H9 (cell line): ENCODE measurements around the gene LTB4R2. TPM values are rescaled to one million over a fixed set of nuclear protein-coding genes. Genes with fewer than 3 reads are reported as not detected.

ENCODE experiments used
- DNase-seq: peaks from one replicate; pipeline ENCODE4 v3.0.0-alpha.2; 2017
- H2AFZ ChIP-seq: one replicate; pipeline ENCODE4 v1.6.1; 2013; ENCODE audit warnings: mild to moderate bottlenecking, low read length, control low read depth, moderate library complexity
- H2AK5ac ChIP-seq: 2 replicates; pipeline ENCODE4 v1.6.1; 2013; ENCODE audit warnings: low read length, control low read depth, mixed read lengths; ENCODE audit not compliant: insufficient read length
- H2BK120ac ChIP-seq: one replicate; pipeline ENCODE4 v1.6.1; 2013; ENCODE audit warnings: low read depth, mild to moderate bottlenecking, low read length, control low read depth, inconsistent platforms; ENCODE audit not compliant: poor library complexity, severe bottlenecking
- H2BK12ac ChIP-seq: 2 replicates; pipeline ENCODE4 v1.6.1; 2013; ENCODE audit warnings: low read length, control low read depth, mixed read lengths, low read depth; ENCODE audit not compliant: insufficient read length
- H2BK15ac ChIP-seq: 2 replicates; pipeline ENCODE4 v1.6.1; 2013; ENCODE audit warnings: low read depth, low read length, control low read depth
- H2BK20ac ChIP-seq: one replicate; pipeline ENCODE4 v1.6.1; 2013; ENCODE audit warnings: low read depth, mild to moderate bottlenecking, low read length, control low read depth, inconsistent platforms; ENCODE audit not compliant: poor library complexity, severe bottlenecking
- H2BK5ac ChIP-seq: 2 replicates; pipeline ENCODE4 v1.6.1; 2013; ENCODE audit warnings: low read length, control low read depth, mixed read lengths; ENCODE audit not compliant: insufficient read length
- H3K14ac ChIP-seq: 2 replicates; pipeline ENCODE4 v1.6.1; 2013; ENCODE audit warnings: low read length, control low read depth; ENCODE audit not compliant: insufficient read depth
- H3K18ac ChIP-seq: 2 replicates; pipeline ENCODE4 v1.6.1; 2013; ENCODE audit warnings: low read depth, mild to moderate bottlenecking, mixed read lengths, low read length, control low read depth; ENCODE audit not compliant: insufficient read length
- H3K23ac ChIP-seq: 2 replicates; pipeline ENCODE4 v1.6.1; 2013; ENCODE audit warnings: low read length, control low read depth, mixed read lengths, low read depth; ENCODE audit not compliant: insufficient read length
- H3K23me2 ChIP-seq: 2 replicates; pipeline ENCODE4 v1.6.1; 2013; ENCODE audit warnings: low read depth, mild to moderate bottlenecking, mixed read lengths, low read length, control low read depth; ENCODE audit not compliant: insufficient read length, poor library complexity, severe bottlenecking
- H3K27ac ChIP-seq: 2 replicates; pipeline ENCODE4 v1.5.1; 2013; ENCODE audit warnings: low read length, control low read depth, mixed read lengths, low read depth; ENCODE audit not compliant: insufficient read length
- H3K27me3 ChIP-seq: 2 replicates; pipeline ENCODE4 v1.6.1; 2013; ENCODE audit warnings: low read length, control low read depth, inconsistent platforms; ENCODE audit not compliant: insufficient read depth
- H3K4ac ChIP-seq: 2 replicates; pipeline ENCODE4 v1.6.1; 2013; ENCODE audit warnings: low read depth, mild to moderate bottlenecking, control low read depth, inconsistent platforms, low read length, moderate library complexity
- H3K4me1 ChIP-seq: 2 replicates; pipeline ENCODE4 v1.6.1; 2013; ENCODE audit warnings: low read length, control low read depth, inconsistent platforms; ENCODE audit not compliant: insufficient read depth
- H3K4me2 ChIP-seq: 2 replicates; pipeline ENCODE4 v1.6.1; 2013; ENCODE audit warnings: low read length, control low read depth, mixed read lengths; ENCODE audit not compliant: insufficient read length, insufficient read depth
- H3K56ac ChIP-seq: 2 replicates; pipeline ENCODE4 v1.6.1; 2013; ENCODE audit warnings: low read depth, mild to moderate bottlenecking, mixed read lengths, low read length, control low read depth; ENCODE audit not compliant: insufficient read length
- H3K79me1 ChIP-seq: 2 replicates; pipeline ENCODE4 v1.6.1; 2013; ENCODE audit warnings: low read depth, mild to moderate bottlenecking, moderate library complexity, low read length, control low read depth, inconsistent platforms; ENCODE audit not compliant: insufficient read depth, poor library complexity, severe bottlenecking
- H3K79me2 ChIP-seq: 2 replicates; pipeline ENCODE4 v1.6.1; 2013; ENCODE audit warnings: low read length, control low read depth, inconsistent platforms; ENCODE audit not compliant: insufficient read depth
- H3K9ac ChIP-seq: 2 replicates; pipeline ENCODE4 v1.6.1; 2013; ENCODE audit warnings: low read length, control low read depth, mixed read lengths; ENCODE audit not compliant: insufficient read length; ENCODE audit errors: extremely low read depth
- H3K9me3 ChIP-seq: one replicate; pipeline ENCODE4 v1.6.1; 2013; ENCODE audit warnings: low read depth, low read length, inconsistent platforms; ENCODE audit not compliant: control insufficient read depth
- H3T11ph ChIP-seq: one replicate; pipeline ENCODE4 v1.6.1; 2013; ENCODE audit warnings: mild to moderate bottlenecking, low read length, control low read depth, inconsistent platforms
- H4K20me1 ChIP-seq: one replicate; pipeline ENCODE4 v1.6.1; 2013; ENCODE audit not compliant: control insufficient read depth, insufficient read length, insufficient read depth
- H4K5ac ChIP-seq: 2 replicates; pipeline ENCODE4 v1.6.1; 2013; ENCODE audit warnings: low read depth, mild to moderate bottlenecking, mixed read lengths, low read length, control low read depth; ENCODE audit not compliant: insufficient read length
- H4K8ac ChIP-seq: replicated peaks from 2 replicates; pipeline ENCODE4 v1.6.1; 2013; ENCODE audit warnings: low read length, control low read depth, mixed read lengths, low read depth; ENCODE audit not compliant: insufficient read length
- H4K91ac ChIP-seq: 2 replicates; pipeline ENCODE4 v1.6.1; 2013; ENCODE audit warnings: low read depth, mild to moderate bottlenecking, moderate library complexity, mixed read lengths, low read length, control low read depth; ENCODE audit not compliant: insufficient read length
- H3K27ac Mint-ChIP-seq, 3 experiments: 2 replicates in 2 of 3; 3 replicates in 1 of 3; pipeline ENCODE4 v1.8.0; 2020 to 2021; ENCODE audit warnings: mixed read lengths in 3 of 3, mild to moderate bottlenecking in 1 of 3, moderate library complexity in 1 of 3
- H3K27me3 Mint-ChIP-seq: 2 replicates; pipeline ENCODE4 v1.8.0; 2021; ENCODE audit warnings: low read depth, mild to moderate bottlenecking, moderate library complexity, mixed read lengths
- H3K36me3 Mint-ChIP-seq, 3 experiments: 2 replicates in 2 of 3; 3 replicates in 1 of 3; pipeline ENCODE4 v1.8.0; 2020 to 2021; ENCODE audit warnings: low read depth in 3 of 3, mixed read lengths in 3 of 3; ENCODE audit not compliant: insufficient read depth in 1 of 3
- H3K4me1 Mint-ChIP-seq, 2 experiments: 2 replicates each; pipeline ENCODE4 v1.8.0; 2020; ENCODE audit warnings: mixed read lengths in 2 of 2
- H3K4me3 Mint-ChIP-seq, 2 experiments: 2 replicates in 1 of 2; 3 replicates in 1 of 2; pipeline ENCODE4 v1.8.0; 2020 to 2021; ENCODE audit warnings: mild to moderate bottlenecking in 2 of 2, mixed read lengths in 2 of 2, moderate library complexity in 1 of 2
- H3K9me3 Mint-ChIP-seq, 2 experiments: 2 replicates in 1 of 2; 3 replicates in 1 of 2; pipeline ENCODE4 v1.8.0; 2020; ENCODE audit warnings: mild to moderate bottlenecking in 2 of 2, mixed read lengths in 2 of 2, moderate library complexity in 1 of 2
- WGBS: extraction: QIAGEN DNeasy Blood & Tissue Kit; methylation state at CpG from one replicate; pipeline ENCODE4 v1.1.7; 2013; ENCODE audit warnings: missing lambda C conversion rate, low lambda C conversion rate, mixed read lengths; ENCODE audit not compliant: insufficient read length; ENCODE audit errors: extremely low coverage; 5-methylcytosine and 5-hydroxymethylcytosine counted together
- total RNA-seq: library from RNA; stranded (reverse); gene quantifications from 2 replicates; pipeline ENCODE4 v1.2.1, GENCODE V29; 2021
- TF ChIP-seq, protein P1 (sequence below): fragments of 200-600 bp; sonication (generic); conservative IDR thresholded peaks from 3 replicates; pipeline ENCODE4 v1.8.0; 2021; ENCODE audit warnings: antibody characterized with exemption, mild to moderate bottlenecking

Gene LTB4R2
- total RNA-seq, 1 experiment from 2014 or later: 13.4 TPM

DNA sequence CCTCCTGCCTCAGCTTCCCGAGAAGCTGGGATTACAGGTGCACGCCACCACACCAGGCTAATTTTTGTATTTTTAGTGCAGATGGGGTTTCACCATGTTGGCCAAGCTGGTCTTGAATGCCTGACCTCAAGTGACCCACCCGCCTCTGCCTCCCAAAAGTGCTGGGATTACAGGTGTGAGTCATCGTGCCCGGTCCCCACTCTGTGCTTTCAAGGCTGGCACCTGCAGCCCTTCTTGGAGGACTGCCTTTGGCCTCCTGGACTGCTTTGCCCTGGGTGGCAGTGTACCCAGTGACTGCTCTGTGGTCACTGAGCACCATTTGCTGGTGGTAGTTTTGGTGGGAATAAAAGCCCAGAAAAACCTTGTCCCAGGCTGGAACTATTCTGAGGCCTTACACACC lies 22.9 kb upstream of the LTB4R2 start:
- no peak overlapping the region for H2BK12ac ChIP-seq
- no peak overlapping the region for H2BK20ac ChIP-seq
- no peaks in the 10 kb centered on the region for H3K27me3 ChIP-seq
- H2AFZ ChIP-seq: no peak overlapping the region
- TF ChIP-seq, protein P1, sequence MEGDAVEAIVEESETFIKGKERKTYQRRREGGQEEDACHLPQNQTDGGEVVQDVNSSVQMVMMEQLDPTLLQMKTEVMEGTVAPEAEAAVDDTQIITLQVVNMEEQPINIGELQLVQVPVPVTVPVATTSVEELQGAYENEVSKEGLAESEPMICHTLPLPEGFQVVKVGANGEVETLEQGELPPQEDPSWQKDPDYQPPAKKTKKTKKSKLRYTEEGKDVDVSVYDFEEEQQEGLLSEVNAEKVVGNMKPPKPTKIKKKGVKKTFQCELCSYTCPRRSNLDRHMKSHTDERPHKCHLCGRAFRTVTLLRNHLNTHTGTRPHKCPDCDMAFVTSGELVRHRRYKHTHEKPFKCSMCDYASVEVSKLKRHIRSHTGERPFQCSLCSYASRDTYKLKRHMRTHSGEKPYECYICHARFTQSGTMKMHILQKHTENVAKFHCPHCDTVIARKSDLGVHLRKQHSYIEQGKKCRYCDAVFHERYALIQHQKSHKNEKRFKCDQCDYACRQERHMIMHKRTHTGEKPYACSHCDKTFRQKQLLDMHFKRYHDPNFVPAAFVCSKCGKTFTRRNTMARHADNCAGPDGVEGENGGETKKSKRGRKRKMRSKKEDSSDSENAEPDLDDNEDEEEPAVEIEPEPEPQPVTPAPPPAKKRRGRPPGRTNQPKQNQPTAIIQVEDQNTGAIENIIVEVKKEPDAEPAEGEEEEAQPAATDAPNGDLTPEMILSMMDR: no peak
- H3K79me2 ChIP-seq: no peaks in the 10 kb centered on the region
- no peak overlapping the region for H3K27ac ChIP-seq
- Mint-ChIP-seq H3K4me1 (peaks cover 2% of the 10 kb centered on the region in 2 experiments; a peak in 1 of 4 replicates), H3K27me3 (no peaks in the 10 kb centered on the region), H3K27ac (no peak overlapping the region), H3K4me3 (no peak overlapping the region), H3K36me3 (peaks cover 4 to 20% (median 6%) of the 10 kb centered on the region in 3 experiments; a peak in 6 of 7 replicates), H3K9me3 (no peaks in the 10 kb centered on the region)
- H3K4me2 ChIP-seq: no peak overlapping the region
- no peak overlapping the region for H3K56ac ChIP-seq
- no peak overlapping the region for H3K14ac ChIP-seq
- no peak overlapping the region for H2BK5ac ChIP-seq
- no peak overlapping the region for H2BK15ac ChIP-seq
- no peak for DNase-seq
- H4K5ac ChIP-seq: no peak overlapping the region
- H3K23me2 ChIP-seq: no peaks in the 10 kb centered on the region
- no peak overlapping the region for H2BK120ac ChIP-seq
- H3K79me1 ChIP-seq: no peaks in the 10 kb centered on the region
- H4K20me1 ChIP-seq: no peaks in the 10 kb centered on the region
- no peak overlapping the region for H4K8ac ChIP-seq
- no peak overlapping the region for H3K4ac ChIP-seq
- no peak overlapping the region for H3K9ac ChIP-seq
- H4K91ac ChIP-seq: no peak overlapping the region
- no peak overlapping the region for H3K18ac ChIP-seq
- no peak overlapping the region for H3T11ph ChIP-seq
- H3K23ac ChIP-seq: no peak overlapping the region
- H3K9me3 ChIP-seq: no peaks in the 10 kb centered on the region
- H3K4me1 ChIP-seq: no peaks in the 10 kb centered on the region
- no peak overlapping the region for H2AK5ac ChIP-seq
- WGBS: no CpG with 5 or more reads among the region's 5 CpGs
